Ishikawa (cell line): ENCODE data around the gene BEND5.

ENCODE experiments used
- CEBPB ChIP-seq: IDR thresholded peaks from 2 replicates; pipeline ENCODE4 v1.6.1; 2012
- CREB1 ChIP-seq: IDR thresholded peaks from 2 replicates; pipeline ENCODE4 v1.6.1; 2012; ENCODE audit warnings: low read depth
- EGR1 ChIP-seq: IDR thresholded peaks from 2 replicates; pipeline ENCODE4 v1.6.1; 2012
- EP300 ChIP-seq: IDR thresholded peaks from 2 replicates; pipeline ENCODE4 v1.6.1; 2012; ENCODE audit warnings: borderline replicate concordance
- FOXM1 ChIP-seq: IDR thresholded peaks from 2 replicates; pipeline ENCODE4 v1.6.1; 2012; ENCODE audit warnings: low read depth, borderline replicate concordance
- NFIC ChIP-seq: IDR thresholded peaks from 2 replicates; pipeline ENCODE4 v1.6.1; 2012
- RAD21 ChIP-seq: IDR thresholded peaks from 2 replicates; pipeline ENCODE4 v1.6.1; 2012; ENCODE audit warnings: low read depth
- REST ChIP-seq: IDR thresholded peaks from 2 replicates; pipeline ENCODE4 v1.6.1; 2012; ENCODE audit warnings: low read depth, mild to moderate bottlenecking
- TAF1 ChIP-seq: IDR thresholded peaks from 2 replicates; pipeline ENCODE4 v1.6.1; 2012; ENCODE audit warnings: low read depth, mild to moderate bottlenecking
- TCF12 ChIP-seq: IDR thresholded peaks from 2 replicates; pipeline ENCODE4 v1.6.1; 2012; ENCODE audit warnings: low read depth
- TEAD4 ChIP-seq: IDR thresholded peaks from 2 replicates; pipeline ENCODE4 v1.6.1; 2012
- USF1 ChIP-seq: IDR thresholded peaks from 2 replicates; pipeline ENCODE4 v1.6.1; 2012
- YY1 ChIP-seq: IDR thresholded peaks from 2 replicates; pipeline ENCODE4 v1.6.1; 2012; ENCODE audit warnings: low read depth
- ZBTB7A ChIP-seq: IDR thresholded peaks from 2 replicates; pipeline ENCODE4 v1.6.1; 2012; ENCODE audit warnings: low read depth
- TF ChIP-seq, protein P1 (sequence below): IDR thresholded peaks from 2 replicates; pipeline ENCODE4 v1.6.1; 2012

BEND5 gene

GRCh38 chr1:48741380-48741779 is 35.3 kb downstream of the BEND5 start:
- TF ChIP-seq TCF12 (no peak), REST (no peak), TEAD4 (no peak), EGR1 (no peak), ZBTB7A (no peak), NFIC (no peak), TAF1 (no peak), CEBPB (no peak), FOXM1 (no peak), EP300 (no peak), CREB1 (no peak), RAD21 (no peak), YY1 (no peak), USF1 (no peak)
- TF ChIP-seq, protein P1, sequence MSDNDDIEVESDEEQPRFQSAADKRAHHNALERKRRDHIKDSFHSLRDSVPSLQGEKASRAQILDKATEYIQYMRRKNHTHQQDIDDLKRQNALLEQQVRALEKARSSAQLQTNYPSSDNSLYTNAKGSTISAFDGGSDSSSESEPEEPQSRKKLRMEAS = no peak

DNA sequence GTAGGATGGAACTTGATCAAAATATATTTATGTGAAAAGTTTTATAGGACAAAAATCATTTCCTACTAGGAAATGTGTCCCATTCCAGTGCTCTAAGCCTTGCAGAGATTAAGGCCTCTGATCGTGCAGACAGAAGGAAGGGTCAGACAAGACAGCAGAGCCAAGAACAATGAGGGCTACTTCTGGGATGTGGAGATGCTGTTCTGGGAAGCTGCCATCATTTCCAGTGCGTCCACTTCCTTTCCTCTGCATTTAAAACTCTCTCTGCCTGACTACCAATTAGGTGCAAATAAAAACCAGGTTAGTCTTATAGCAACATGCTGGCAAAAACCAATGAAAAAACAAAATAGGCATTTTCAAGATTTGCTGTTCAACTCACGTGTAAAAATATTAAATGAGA is 36.1 kb downstream of the BEND5 start:
- TF ChIP-seq USF1 (no peak), FOXM1 (no peak), TAF1 (no peak), RAD21 (no peak), YY1 (no peak), EP300 (no peak), NFIC (no peak), EGR1 (no peak), CEBPB (no peak), TEAD4 (no peak)
- TF ChIP-seq, protein P1 = no peak

- TF ChIP-seq CEBPB (no peak), TCF12 (no peak), TAF1 (no peak), ZBTB7A (no peak), EGR1 (no peak), FOXM1 (no peak), TEAD4 (no peak), YY1 (no peak), EP300 (no peak), NFIC (no peak), REST (no peak), CREB1 (no peak), RAD21 (no peak), USF1 (no peak)
- TF ChIP-seq, protein P1 = no peak
Observed at GRCh38 chr1:48739091-48739490, 37.6 kb downstream of the BEND5 start.

GRCh38 chr1:48738356-48738755 is 38.3 kb downstream of the BEND5 start:
- TF ChIP-seq TEAD4 = no peak
- no peak for TF ChIP-seq CREB1
- no peak for TF ChIP-seq EP300
- no peak for TF ChIP-seq NFIC

DNA sequence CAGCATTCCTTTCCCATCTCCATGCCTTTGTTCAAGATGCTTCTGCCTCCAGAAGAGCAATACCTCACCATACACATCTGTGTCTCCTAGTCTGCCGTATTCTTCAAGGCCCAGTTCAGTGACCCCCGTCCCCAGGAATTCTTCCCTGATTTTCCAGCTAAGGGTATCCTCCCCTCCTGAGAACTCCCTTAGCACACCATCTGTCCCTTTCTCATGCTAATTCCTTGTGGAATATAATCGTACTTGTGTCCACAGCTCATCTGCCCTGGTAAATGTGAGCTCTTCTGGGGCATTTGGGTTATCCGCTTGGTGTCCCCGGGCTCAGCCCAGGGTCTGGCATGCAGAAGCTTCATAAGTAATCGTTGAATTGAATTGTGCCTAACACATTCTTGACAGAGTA is 40.9 kb downstream of the BEND5 start:
- no peak for TF ChIP-seq NFIC
- no peak for TF ChIP-seq RAD21
- no peak for TF ChIP-seq TAF1
- no peak for TF ChIP-seq FOXM1
- TF ChIP-seq REST = no peak
- no peak for TF ChIP-seq CREB1
- no peak for TF ChIP-seq TCF12
- no peak for TF ChIP-seq EGR1
- no peak for TF ChIP-seq EP300
